HT-29 (cell line): Measurements from ENCODE around the gene NAV2. TPM values are rescaled to one million over a fixed set of nuclear protein-coding genes. Genes with fewer than 3 reads are reported as not detected.

Experiments used
- DNase-seq: peaks from one replicate; pipeline ENCODE4 v3.0.0-alpha.2; 2015; ENCODE audit warnings: low spot score
- total RNA-seq: library from RNA; depleted of rRNA; stranded (reverse); fragments of >200 nt; shearing (Covaris generic); gene quantifications from 2 replicates; pipeline ENCODE4 v1.2.3, GENCODE V29; 2014

Gene NAV2
- total RNA-seq, 1 experiment from 2014 or later = 0.05 TPM

DNA sequence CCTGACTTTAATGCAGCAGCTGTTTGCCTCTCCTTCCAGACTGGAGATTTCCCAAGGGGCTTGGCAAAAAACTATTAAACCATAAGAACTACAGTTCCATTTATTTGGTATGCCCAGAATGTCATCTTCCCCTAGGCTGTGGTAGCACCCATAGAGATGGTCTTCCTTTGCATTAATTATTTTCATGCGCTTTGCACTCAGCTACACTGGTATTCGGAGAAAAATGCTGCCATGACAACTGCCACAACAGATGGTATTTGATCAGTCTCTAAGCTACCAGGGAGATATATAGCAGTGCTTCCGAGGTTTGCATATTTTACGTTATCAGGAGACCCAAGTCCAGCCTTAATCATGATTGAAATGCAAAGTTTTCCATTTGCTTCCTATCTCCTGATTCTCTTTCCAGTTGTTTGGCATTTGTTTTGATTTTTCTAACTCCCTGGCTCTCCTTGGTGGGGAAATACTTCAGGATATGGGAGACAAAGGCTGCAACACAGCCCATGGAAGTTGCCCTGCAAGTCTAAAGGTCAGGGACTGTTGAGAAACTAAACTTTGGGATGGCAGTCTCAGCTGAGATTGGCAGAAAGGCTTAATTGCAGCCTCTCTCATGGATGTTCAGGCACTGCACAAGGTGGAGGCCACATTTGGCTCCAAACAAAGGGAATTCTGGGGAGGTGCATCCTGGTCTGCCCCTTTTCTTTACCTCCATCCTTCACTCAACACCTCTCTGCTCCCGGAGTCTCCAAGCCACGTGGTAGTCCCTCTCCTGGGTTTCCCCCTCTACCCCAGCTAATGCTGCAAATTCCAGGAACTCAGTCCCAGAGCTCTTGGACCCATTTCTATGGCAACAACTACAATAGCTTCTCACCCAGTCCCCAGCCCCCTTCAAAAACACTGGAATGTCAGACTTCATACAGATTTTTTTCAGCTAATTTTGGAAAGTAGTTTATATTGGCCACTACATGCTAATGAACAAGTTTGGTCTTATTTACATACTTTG lies 151.8 kb downstream of the NAV2 start:
- DNase-seq = no peak

DNA sequence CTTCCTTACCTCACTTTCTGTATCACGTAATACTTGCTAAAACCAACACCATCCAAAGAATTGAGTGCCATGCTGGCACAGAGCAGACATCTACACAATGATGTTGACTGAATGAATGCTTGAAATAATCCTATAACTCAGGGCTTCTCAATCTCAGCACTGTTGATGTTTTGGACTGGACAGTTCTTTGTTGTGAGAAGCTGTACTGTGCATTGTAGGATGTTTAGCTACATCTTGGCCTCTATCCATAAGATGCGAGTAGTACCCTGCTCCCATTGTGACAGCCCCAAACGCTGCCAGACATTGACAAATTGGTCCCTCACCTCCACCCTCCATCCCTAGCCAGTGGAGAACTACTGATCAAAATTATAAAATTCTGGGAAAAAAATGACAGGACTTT lies 153.4 kb downstream of the NAV2 start:
- no peak for DNase-seq

DNA sequence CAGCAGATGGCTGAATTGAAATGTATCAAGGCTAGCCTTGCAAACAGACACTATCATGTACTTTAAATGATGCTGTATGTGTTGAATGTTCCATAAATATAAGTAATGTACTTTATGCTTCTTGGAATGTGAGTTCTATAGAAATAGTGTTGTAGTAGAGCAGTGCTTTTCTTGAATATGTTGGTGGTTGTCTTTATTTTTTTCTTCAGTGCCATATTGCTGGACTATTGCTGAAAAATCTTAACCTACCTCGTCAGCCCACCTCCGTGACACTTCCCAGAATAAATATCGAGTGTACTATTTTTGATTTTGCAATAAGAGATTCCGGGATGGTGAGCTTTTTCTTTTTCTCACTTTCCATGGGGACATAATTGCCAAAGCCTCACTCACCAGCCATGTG lies 153.9 kb downstream of the NAV2 start:
- DNase-seq = no peak

DNA sequence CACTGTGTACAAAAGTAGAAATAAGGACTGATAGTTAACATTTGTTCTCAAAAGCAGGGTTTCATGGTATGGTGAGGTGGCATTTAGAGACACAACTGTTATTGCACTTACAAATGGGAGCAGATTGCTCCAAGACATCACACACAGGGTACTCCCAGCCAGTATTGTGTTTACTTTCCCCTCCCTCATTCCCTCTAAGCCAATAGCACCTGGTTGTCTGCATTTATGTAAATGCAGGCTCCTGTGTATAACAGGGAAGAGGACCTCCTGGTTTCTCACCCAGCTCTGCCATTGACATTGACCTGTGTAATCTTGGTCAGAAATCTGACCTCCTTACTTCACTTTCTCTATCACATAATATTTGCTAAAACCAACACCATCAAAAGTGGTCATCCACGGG lies 154.4 kb downstream of the NAV2 start:
- DNase-seq = no peak

DNA sequence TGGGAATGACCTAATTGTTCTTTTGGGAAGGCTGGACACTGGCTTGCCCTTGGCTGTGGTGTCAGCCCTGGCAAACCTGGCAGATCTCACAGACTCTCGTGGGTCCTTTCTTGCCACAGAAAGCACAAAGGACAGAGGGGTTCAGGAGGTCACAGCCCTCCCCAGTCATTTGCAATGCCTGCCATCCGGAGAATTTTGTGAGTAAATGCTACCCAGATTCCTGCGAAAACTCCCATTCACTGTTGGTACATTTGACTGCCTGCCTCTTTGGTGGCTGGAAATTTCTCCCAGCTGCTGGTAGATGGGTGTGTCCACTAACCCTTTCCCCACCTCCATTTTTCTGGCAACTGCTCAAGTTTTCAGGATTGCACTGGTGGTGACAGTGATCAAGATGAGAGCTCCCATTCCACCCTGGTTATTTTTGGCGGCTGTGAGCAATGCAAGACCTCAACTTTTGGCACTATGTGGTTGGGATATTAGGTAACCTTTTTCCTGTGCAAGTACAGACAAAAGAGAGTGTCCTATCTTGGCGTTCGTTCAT lies 155.7 kb downstream of the NAV2 start:
- DNase-seq = no peak

DNA sequence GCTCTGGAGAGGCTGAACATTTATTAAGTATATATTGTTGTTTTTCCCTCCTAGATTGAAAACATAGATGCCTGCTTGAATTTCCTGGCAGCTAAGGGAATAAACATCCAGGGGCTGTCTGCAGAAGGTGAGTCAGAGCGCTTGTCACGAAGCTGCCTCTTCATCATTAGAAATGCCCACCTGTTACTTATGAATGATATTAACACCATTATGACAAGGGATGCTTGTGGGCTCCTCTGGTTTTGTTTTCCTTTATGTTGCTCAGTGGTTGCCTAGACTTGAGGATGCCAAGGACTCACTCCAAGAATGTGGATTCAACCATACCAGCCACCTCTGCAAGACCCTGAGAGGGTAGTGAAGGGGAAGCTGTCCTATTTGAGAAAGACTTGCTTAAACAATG lies 156.2 kb downstream of the NAV2 start:
- no peak for DNase-seq

DNA sequence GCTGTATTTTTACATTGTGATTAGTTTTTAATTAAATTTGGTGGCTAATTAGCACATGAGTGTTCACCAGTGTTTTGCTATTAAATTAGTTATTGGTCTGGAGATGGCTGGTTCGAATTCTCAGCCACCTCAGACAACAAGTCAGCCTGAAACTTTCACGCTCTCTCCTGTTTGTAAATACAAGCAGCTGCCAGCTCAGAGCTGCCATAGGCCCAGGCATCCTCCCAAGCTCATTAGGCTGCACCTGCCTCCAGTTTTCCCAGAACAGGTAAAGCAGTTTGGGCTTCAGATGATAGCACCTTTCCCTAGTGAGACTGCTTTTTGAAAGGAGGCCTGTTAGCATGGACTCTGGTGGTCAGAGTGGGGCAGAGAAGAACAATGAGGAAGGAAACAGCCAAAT lies 156.8 kb downstream of the NAV2 start:
- DNase-seq = no peak

DNA sequence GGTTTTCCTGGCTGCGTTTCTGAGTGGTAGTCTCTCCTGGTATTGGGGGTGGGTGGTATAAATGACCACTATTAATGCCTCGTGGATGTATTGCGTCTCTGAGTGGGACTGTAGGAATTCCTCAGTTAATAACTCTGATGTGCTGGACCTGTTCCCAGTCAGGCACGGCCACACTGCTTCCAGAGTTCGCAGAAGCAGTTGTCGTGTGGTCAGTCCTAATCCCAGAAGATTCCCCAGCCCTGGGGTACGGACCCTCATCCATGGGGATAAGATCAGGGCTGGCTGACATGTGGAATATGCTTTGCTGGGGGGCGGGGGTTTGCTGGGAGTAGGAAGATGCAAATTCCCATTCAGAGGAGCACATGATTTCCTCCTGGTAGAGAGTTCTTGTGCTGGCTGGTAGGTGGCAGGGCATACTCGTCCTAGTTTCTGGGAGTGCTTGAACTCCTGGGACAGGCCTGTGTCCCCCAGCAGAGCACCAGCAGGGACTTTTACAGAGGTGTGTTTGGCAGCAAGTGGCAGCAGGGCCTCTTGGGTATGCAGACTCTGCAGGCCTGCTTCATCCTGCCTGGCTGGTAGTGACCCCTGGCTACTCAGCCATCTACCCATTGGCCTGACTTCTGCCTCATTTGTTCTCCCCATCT lies 157.4 kb downstream of the NAV2 start:
- DNase-seq = no peak

DNA sequence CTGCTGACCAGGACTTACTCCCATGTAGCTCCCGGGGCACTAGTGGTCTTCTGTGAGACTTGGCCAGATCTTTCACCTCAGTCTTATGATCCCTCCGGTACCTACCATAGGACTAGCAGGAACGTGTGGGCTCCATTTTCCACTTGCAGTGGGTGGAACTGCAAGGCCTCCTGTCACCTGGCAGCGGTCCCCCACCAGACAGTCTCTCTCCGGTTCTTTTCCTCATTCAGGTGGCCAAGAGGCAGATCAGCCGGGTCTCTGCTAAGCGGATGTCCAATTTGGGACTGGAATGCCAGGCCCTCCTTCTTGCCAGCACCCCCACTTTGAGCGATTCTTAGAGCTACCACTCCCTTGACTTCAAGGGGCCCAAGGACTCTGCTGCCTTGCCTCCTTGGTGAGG lies 158.9 kb downstream of the NAV2 start:
- no peak for DNase-seq

DNA sequence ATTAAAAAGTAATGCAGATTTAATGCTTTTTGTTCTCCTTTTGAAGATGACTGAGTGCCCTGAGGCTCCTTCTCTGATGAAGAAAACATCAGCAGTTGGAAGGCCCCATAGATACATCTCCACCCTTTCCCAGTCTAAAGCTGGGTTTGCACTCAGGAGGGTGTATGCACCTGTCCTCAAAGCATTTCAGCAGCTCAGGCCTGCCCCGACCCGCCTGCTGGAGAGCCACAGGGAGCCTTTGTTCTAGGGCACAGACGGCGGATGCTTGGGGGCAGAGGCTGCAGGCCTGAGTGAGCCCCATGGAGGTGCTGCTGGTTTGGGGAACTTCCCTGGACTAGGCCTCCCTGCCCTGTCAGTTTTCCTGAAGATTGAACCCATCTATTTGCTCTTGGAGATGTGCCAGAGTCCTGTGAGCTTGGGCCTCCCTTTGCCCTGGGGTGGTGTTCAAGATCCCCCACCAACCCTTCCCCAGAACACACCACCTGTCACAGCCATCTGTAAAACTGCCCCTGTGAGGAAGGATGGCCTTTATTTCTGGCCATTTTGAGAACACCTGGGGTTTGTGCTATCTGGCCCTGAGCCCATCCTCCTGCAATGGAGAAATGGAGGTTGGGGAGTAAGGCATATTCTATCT lies 160.0 kb downstream of the NAV2 start:
- DNase-seq = no peak

DNA sequence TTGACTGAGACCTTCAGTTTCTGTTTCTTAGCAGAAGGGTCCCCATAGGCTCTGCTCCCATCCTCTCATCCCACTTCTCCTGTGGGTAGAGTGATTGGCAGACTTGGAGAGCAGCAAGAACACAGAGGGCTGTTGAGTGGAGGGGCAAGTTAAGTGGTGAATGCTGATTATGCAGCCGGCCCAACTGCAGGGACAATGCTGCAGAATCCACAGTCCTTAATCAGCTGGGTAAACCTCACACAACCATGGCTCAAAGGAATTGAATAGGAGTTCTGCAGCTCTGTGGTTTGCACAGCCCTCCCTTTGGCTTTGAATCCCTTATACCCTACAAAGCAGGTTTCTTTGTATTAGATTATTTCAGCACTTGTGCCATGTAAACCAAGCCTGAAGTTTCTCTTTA lies 161.1 kb downstream of the NAV2 start:
- DNase-seq = no peak

DNA sequence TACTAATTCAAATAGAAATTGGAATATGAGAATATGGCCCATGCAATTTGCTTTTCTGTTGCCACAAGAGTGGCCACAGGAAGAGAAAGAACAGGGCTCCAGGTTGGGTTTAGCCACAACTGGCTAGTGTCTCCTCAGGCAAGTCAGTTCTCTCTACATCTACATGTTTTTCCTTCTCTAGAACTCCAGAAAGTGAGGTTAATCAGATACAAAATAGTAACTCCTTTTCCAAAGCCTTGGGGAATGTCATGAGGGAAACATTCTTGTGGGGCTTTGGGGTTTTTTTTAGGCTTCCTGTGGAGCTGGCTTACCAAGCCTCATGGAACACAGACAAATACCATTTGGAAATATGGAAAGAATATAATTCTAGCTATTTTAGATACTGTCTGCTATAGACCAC lies 161.6 kb downstream of the NAV2 start:
- DNase-seq = no peak

DNA sequence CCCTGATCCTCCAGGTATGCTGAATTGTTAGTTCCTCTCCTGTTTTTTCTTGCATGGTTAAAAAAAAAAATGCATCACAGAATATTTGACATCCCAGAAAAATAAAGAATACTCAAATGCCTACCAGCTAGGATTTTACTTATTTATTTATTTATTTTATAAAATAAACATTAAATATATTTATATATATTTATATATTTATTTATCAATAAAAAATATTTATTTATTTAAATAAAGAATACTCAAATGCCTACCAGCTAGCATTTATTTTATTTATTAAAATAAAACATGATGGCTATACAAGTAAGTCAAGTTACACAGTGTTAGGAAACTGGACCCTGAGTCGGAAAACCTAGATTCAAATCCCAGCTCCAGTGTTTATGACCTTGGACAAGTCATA lies 164.1 kb downstream of the NAV2 start:
- no peak for DNase-seq

DNA sequence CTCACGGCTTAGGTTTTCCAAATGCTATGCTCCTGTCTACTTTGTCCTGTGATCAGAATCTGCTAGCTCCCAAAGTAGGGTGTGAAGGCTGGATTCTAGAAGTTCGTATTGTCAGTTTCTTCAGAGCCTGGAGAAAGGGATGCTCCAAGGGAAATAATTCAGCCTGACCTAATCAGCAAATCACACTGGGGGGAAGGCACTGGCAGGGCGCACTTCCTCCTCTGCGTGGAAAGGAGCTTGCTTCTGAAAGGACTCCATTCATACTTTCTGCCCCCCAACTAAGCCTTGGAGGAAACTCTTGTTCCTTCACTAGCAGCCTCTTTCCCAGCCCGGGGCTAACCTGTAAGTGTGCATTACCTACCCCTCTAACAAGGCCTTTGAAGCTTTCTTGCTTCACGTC lies 165.9 kb downstream of the NAV2 start:
- DNase-seq = no peak

DNA sequence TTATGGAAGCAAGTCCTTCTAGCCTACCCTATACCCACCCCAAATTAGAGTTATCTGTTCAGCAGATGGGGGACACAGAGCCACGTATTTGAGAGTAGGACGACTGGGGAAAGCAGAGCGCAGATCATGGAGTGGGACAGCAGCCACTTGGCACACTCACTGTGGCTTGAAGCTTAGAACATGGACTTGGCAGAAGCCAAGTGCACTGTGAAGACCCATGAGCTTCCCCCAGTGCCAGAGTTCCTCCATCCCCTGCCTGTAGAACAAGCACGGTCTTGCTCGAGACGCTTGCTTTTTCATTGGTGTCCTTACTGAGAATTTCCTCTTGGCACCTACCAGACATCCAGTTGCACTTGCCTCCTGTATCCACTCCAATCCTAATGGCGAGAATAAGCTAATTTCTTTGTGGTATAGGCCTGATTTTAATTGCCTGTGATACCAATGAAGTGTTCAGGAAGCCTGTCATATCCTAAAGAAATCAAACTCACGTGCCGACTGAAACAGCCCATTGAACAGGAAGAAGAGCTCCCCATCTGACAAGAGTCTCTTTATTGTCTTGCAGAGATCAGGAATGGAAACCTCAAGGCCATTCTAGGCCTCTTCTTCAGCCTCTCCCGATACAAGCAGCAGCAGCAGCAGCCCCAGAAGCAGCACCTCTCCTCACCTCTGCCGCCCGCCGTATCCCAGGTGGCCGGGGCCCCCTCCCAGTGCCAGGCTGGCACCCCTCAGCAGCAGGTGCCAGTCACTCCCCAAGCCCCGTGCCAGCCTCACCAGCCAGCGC lies 166.9 kb downstream of the NAV2 start:
- DNase-seq = no peak

DNA sequence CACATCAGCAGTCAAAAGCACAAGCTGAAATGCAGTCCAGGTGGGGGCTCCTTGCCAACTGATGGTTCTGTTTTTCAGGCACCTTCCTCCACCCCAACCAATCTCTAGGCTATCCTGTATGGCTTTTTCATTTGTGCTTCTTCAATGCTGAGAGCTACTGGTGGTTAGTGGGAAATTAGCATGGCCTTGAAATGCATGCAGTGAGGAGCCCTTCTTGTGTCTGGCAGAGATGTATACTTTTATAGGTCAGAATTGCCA lies 167.4 kb downstream of the NAV2 start:
- no peak for DNase-seq

DNA sequence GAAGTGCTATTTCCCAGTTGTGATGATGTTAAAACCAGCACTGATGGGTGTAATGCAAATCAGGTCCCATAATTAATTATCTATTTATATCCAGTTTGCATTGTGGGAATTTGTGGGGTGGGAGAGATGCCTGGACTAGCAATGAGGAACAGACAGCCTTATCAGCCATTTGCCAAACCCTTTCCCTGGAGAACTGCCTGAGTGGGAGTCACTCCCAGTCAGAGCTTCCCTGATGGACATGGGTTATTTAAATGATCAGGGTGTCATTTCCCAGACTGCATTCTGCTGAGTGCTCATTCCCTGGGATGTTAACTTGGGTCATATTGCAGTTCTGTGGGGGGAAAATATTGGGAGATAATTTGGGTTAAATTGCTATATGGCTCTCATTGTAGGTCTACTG lies 168.5 kb downstream of the NAV2 start:
- DNase-seq = no peak

DNA sequence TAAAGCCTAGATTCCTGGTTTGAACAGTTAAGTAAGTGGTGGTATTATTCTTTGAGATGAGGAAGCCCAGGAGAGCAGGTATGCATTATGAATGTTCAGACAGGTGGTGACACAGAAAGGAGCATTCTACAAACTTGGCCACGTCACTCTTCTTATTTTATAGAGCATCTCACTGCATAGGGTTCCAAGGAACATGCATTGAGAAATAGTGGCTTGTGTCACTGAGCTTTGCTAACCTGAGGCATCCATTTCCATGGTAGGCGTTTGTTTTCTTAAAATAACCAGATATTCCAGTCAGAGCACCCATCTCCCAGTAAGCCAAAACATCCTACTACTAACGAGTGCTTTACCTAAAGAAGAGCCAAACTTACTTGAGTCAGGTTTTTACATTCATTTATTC lies 169.7 kb downstream of the NAV2 start:
- DNase-seq = no peak

DNA sequence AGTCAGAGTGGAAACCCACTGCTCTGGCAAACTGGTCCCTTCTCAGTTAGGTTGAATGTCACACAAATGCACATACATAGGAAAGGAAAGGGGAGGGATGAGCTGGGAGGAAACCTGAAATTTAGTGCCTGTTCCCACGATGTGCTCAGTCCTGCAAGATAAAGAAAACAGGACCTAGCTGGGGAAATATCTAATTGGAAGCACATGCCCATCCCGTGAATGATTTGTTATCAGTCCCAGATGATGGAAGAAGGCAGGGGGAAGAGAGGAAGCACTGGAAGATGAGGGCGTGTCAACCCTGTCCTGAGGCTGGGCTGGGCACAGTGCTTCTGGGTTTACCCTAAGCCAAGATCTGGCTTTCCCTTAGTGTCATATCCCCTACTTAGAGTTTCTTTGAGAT lies 173.9 kb downstream of the NAV2 start:
- no peak for DNase-seq

DNA sequence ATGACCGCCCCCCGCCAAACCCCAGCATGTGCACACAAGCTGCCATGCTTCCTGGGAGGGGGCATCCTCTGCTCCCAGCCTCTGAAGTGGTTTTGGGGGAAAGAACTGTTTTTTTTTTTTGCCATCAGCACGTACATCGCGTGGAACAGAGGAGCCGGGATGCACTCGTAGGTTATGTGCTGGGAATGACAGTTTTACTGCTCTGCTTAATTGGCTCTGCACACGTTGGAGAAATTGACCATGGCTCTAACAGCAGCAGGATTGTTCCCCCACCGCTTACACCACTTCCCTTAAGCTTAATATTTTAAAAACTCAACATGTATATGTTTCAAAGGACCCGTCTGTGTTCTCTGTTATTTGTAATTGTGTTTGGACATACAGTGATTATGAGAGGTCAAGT lies 175.2 kb downstream of the NAV2 start:
- no peak for DNase-seq

DNA sequence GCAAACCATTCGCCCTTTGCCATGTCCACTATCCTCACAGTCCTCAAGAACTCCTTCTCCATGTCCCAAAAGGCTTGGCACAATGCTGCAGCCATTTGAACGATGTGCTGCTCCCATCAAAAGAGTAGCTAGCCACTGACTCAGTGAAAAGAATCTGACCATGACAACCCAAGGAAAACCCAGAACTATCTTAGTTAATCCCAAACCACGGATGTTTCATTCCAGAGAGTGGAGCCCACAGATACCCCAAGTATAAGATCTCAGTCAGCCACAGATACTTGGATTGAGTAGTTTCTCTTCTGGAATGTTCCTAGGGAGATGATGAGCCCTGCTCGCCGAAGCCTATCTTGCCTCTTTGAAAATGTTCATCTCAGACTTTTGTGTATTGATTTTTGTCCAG lies 176.9 kb downstream of the NAV2 start:
- no peak for DNase-seq

DNA sequence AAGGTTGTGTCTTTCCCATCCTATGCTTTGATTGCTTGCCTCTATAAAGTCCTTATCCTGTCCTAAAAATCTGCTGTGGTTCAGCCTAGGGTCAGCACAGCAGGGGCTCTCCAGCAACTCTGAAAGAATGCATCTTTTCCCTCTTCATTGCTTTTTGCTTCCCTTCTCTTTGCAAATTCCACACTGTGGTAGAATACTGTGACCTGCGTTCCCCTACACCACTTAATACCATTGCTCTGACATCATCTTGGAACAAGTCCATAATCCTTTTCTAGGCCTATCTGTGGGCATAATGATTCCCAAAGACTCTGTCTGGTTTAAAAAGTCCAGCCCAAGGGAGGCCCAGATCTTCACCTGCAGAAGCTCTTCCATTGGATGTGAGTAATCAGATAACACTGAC lies 177.7 kb downstream of the NAV2 start:
- DNase-seq = no peak
